ENCODE measurements around the gene MARCHF10.

MARCHF10 gene

DNA sequence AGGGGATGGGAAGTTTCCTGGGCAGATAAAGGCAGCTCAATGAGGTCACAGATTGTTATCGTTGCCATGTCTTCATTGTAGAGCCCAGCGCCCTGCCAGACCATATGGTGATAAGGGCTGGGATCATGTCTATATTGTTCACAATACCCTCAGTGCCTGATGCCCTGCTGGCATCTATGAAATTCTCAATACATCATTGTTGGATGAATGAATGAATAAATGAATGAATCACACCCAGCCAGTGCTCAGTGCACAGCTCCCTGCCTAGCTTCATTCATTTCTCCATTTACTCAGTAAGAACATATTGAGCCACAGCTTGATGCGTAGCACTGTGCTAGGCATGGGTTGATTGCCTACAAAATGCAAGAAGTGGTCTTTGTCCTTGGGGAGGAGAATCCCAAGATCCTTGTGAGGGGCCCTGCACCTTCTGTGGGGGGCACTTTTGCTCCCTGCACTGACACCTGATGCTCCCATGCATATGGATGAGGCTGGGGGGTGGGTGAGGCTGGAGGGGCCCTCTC lies 150.9 kb downstream of the MARCHF10 start:
- no peak overlapping the region for H3K4me3 Mint-ChIP-seq
- H3K27ac Mint-ChIP-seq = peak overlapping the region; percentile 92 to 98 (median 95)
- H3K4me1 Mint-ChIP-seq = peaks cover 54% of the 10 kb centered on the region
- H3K9me3 Mint-ChIP-seq = peaks cover 15% of the 10 kb centered on the region
- TF ChIP-seq, protein P1, sequence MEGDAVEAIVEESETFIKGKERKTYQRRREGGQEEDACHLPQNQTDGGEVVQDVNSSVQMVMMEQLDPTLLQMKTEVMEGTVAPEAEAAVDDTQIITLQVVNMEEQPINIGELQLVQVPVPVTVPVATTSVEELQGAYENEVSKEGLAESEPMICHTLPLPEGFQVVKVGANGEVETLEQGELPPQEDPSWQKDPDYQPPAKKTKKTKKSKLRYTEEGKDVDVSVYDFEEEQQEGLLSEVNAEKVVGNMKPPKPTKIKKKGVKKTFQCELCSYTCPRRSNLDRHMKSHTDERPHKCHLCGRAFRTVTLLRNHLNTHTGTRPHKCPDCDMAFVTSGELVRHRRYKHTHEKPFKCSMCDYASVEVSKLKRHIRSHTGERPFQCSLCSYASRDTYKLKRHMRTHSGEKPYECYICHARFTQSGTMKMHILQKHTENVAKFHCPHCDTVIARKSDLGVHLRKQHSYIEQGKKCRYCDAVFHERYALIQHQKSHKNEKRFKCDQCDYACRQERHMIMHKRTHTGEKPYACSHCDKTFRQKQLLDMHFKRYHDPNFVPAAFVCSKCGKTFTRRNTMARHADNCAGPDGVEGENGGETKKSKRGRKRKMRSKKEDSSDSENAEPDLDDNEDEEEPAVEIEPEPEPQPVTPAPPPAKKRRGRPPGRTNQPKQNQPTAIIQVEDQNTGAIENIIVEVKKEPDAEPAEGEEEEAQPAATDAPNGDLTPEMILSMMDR (IDR thresholded peaks at IDR 0.05; ENCODE audit: unreplicated experiment in 3 of 3) = no peak
- peaks cover 48% of the 10 kb centered on the region for H3K36me3 Mint-ChIP-seq (ENCODE audit: low read depth)
- peaks cover 4% of the 10 kb centered on the region for H3K27me3 Mint-ChIP-seq (ENCODE audit: low read depth)

DNA sequence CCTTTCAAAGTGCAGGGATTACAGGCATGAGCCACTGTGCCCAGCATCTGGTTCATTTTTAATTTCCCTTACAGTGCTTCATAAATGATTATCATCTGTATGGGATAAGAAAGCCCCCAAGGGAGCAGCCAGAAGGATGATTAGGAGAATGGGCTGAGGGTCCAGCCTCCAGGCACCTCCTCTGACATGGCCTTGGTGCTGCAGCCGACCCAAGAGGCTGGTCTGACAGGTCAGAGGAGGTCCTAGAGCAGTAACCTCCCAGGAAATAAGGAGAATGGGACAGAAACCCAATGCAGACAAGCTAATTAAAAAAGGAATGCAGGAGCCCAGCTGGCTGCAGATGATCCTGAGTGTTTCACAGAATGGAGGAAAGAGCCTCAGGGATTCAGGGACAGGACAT lies 151.7 kb downstream of the MARCHF10 start:
- Mint-ChIP-seq H3K27me3 (ENCODE audit: low read depth) (peaks cover 4% of the 10 kb centered on the region), H3K4me3 (no peak overlapping the region), H3K36me3 (ENCODE audit: low read depth) (peaks cover 45% of the 10 kb centered on the region), H3K9me3 (peaks cover 13% of the 10 kb centered on the region), H3K4me1 (peaks cover 61% of the 10 kb centered on the region), H3K27ac (peak overlapping the region; percentile 87 to 98 (median 92))
- TF ChIP-seq, protein P1 (IDR thresholded peaks at IDR 0.05; ENCODE audit: unreplicated experiment in 3 of 3) = no peak

DNA sequence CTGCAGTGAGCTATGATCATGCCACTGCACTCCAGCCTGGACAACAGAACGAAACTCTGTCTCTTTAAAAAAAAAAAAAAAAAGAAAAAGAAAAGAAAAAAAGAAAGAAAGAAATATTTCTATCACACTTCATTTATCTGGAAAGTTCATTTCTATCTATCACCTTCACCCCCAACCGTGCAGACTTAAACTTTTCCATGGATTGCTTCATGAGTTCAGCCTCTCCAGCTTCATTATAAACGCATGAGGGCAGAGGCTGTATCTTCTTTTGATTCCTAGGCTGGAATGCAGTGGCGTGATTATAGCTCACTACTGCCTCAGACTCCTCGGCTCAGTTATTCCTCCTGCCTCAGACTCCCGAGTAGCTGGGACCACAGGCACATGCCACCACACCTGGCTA lies 152.5 kb downstream of the MARCHF10 start:
- Mint-ChIP-seq H3K27me3 (ENCODE audit: low read depth) (peaks cover 4% of the 10 kb centered on the region), H3K4me3 (peak overlapping the region in 1 of 3 experiments; percentile 23), H3K4me1 (peaks cover 61% of the 10 kb centered on the region), H3K9me3 (peaks cover 7% of the 10 kb centered on the region), H3K36me3 (ENCODE audit: low read depth) (peaks cover 37% of the 10 kb centered on the region), H3K27ac (peak overlapping the region; percentile 79 to 92 (median 82))
- TF ChIP-seq, protein P1 (IDR thresholded peaks at IDR 0.05; ENCODE audit: unreplicated experiment in 3 of 3) = no peak

DNA sequence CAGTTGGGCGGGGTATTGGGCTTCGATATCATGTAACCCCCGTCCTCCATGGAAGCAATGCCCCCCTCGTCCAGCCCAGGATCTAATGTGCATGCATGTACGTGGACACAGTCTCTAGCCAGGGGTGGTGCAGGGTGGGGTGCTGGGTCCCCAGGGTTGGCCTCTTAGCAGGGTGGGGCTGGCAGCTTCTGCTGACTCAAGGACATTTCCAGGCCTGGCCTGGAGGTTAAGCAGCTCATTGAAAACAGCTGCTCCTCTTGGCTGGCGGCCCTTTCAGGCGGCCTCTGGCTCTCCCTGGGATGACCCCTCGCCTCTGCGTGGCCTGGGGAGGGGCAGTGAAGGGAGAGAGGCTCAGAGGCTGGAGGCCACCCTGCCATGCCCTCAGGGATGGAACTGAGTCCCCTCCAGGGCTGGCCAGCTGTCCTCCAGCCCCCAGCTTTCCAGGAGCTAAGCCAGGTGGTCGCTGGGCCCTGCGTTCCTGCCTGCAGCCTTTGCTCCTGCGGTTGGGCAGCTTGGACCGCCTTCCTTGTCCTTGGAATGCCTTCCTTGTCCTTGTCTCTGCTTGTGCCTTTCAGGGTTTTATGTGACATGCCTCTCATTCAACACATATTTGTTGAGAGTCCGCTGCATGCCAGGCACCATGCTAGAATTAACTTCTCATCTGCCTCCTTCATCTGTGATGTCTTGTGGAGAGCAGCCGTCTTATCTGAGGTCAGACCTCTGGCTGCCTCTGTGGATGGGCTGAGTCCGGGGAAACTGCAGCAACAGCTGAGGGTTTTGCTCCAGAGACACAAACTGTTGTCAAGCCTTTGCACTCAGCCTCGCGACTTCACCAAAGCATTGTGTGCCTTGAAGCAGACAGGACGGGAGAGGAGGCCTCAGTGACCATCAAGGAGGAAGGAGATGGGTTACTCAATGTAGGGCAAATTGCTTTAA lies 154.0 kb downstream of the MARCHF10 start:
- TF ChIP-seq, protein P1 (IDR thresholded peaks at IDR 0.05; ENCODE audit: unreplicated experiment in 3 of 3) = no peak
- no peaks in the 10 kb centered on the region for H3K9me3 Mint-ChIP-seq
- peak overlapping the region; percentile 74 to 97 (median 90) for H3K27ac Mint-ChIP-seq
- H3K27me3 Mint-ChIP-seq (ENCODE audit: low read depth) = no peaks in the 10 kb centered on the region
- H3K4me1 Mint-ChIP-seq = peaks cover 61% of the 10 kb centered on the region
- peak overlapping the region; percentile 79 to 85 (median 80) for H3K4me3 Mint-ChIP-seq
- H3K36me3 Mint-ChIP-seq (ENCODE audit: low read depth) = peaks cover 23% of the 10 kb centered on the region

DNA sequence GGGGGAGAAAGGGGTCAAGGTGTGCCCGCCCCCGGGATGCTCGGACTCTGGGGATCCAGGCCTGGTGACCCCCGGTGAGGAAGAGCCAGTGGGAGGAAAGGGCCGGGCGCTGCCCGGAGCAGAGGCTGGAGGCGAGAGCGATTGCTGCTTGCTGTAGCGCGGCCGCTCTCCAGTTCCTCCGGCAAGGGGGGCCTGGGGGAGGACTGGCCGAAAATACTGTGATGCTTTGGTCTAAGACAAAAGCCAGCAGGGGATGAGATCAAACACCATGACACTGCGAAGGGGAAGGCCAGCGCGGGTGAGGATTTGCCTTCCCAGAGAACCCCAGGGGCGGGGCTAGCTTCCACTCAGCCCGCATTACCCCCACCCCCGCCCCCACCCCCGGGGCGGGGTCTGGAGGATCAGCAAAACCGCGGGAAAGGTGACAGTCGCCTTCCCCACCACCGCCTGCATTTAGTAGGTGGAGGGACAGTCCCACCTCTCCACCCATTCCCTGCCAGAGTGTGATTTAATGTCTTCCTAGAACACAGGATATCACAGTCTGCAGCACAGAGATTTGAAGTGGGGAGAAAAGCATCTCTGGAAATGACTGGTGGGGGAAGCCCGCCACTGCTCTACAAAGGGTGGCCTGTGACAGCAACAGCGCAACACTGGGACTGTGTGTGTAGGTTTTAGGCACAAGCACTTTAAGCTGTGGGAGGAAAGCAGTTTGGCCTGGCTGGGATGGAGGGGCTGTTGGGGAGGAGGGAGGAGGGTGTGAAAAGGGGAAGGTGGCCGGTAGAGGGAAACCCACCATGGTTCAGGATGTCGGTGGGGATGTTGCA lies 154.9 kb downstream of the MARCHF10 start:
- peaks cover 15% of the 10 kb centered on the region for H3K36me3 Mint-ChIP-seq (ENCODE audit: low read depth)
- H3K4me3 Mint-ChIP-seq = peak overlapping the region; percentile 80 to 85 (median 81)
- no peaks in the 10 kb centered on the region for H3K27me3 Mint-ChIP-seq (ENCODE audit: low read depth)
- TF ChIP-seq, protein P1 (IDR thresholded peaks at IDR 0.05; ENCODE audit: unreplicated experiment in 3 of 3) = no peak
- peaks cover 61% of the 10 kb centered on the region for H3K4me1 Mint-ChIP-seq
- H3K9me3 Mint-ChIP-seq = no peaks in the 10 kb centered on the region
- H3K27ac Mint-ChIP-seq = peak overlapping the region; percentile 74 to 97 (median 90)

Data from nephron (organoid).